Activated CD8-positive, alpha-beta T cell treated with anti-CD3 and anti-CD28 coated beads for 36 hours (primary cell): ENCODE measurements around the gene IL2RA. TPM values are rescaled to one million over a fixed set of nuclear protein-coding genes. Genes with fewer than 3 reads are reported as not detected.

ENCODE experiments used
- ATAC-seq: fragments of 200-7000 bp; cut with Tn5 transposase; one replicate; pipeline ENCODE4 v1.10.0; 2021; ENCODE audit warnings: mild to moderate bottlenecking, moderate library complexity
- CTCF ChIA-PET: fragments of 350-600 bp; sonication (Branson Sonifier 250); formaldehyde crosslinking; loops from one replicate; lab custom pipeline; 2021; ENCODE audit warnings: antibody characterized with exemption; lab: Charles Lee
- POLR2A ChIA-PET: fragments of 350-600 bp; sonication (Branson Sonifier 250); formaldehyde crosslinking; loops from one replicate; lab custom pipeline; 2021; ENCODE audit warnings: antibody characterized with exemption; lab: Charles Lee
- DNase-seq: peaks from one replicate; pipeline ENCODE4 v3.0.0-alpha.2; 2020
- H3K27ac Mint-ChIP-seq: one replicate; pipeline ENCODE4 v1.8.0; 2021; ENCODE audit warnings: mild to moderate bottlenecking, mixed read lengths
- H3K27me3 Mint-ChIP-seq: one replicate; pipeline ENCODE4 v1.8.0; 2021; ENCODE audit warnings: mixed read lengths
- H3K36me3 Mint-ChIP-seq: one replicate; pipeline ENCODE4 v1.8.0; 2021; ENCODE audit warnings: low read depth, mixed read lengths
- H3K4me1 Mint-ChIP-seq: one replicate; pipeline ENCODE4 v1.8.0; 2021; ENCODE audit warnings: low read depth, mixed read lengths
- H3K4me3 Mint-ChIP-seq: one replicate; pipeline ENCODE4 v1.8.0; 2021; ENCODE audit warnings: mild to moderate bottlenecking, moderate library complexity, mixed read lengths
- H3K9me3 Mint-ChIP-seq: one replicate; pipeline ENCODE4 v1.8.0; 2021; ENCODE audit warnings: mixed read lengths
- CTCF ChIP-seq: fragments of 200-600 bp; IDR thresholded peaks from one replicate; pipeline ENCODE4 v1.8.0; 2022; ENCODE audit warnings: antibody characterized with exemption, mild to moderate bottlenecking
- intact Hi-C: fragments of 100-400 bp; cut with micrococcal nuclease; formaldehyde crosslinking; loops from one replicate; pipeline ENCODE4 v1.10.0; 2022
- total RNA-seq, 2 experiments: library from RNA; stranded (reverse); gene quantifications; one replicate each; pipeline ENCODE4 v1.2.3, GENCODE V29; 2021

IL2RA gene
- total RNA-seq, 2 experiments from 2014 or later = 868 to 874 TPM

GRCh38 chr10:6009961-6010360 is 52.2 kb downstream of the IL2RA start:
- H3K36me3 Mint-ChIP-seq = peaks cover 52% of the 10 kb centered on the region

GRCh38 chr10:6009150-6009549 is 53.0 kb downstream of the IL2RA start:
- CTCF ChIA-PET = no interaction called here
- peaks cover 20% of the 10 kb centered on the region for H3K9me3 Mint-ChIP-seq
- peaks cover 7% of the 10 kb centered on the region for H3K27me3 Mint-ChIP-seq
- POLR2A ChIA-PET = interaction anchor here (0.6 to 3.1 kb wide), 2 partner anchors 33 to 109 kb away, joined by 3 to 11 read pairs; partner anchors contain the start of gene IL15RA
- no peak for TF ChIP-seq CTCF
- H3K4me1 Mint-ChIP-seq = peaks cover 31% of the 10 kb centered on the region
- intact Hi-C loops = no loop called here
- no peak for DNase-seq
- no peak overlapping the region for H3K27ac Mint-ChIP-seq
- peaks cover 44% of the 10 kb centered on the region for H3K36me3 Mint-ChIP-seq
- ATAC-seq = peak; percentile 26
- H3K4me3 Mint-ChIP-seq = no peak overlapping the region

More at GRCh38 chr10:6009961-6010360, 52.2 kb downstream of the IL2RA start:
- DNase-seq (peak; percentile 19), ATAC-seq (no peak)
- peaks cover 5% of the 10 kb centered on the region for H3K27me3 Mint-ChIP-seq
- POLR2A ChIA-PET = interaction anchor here (3.1 kb wide), 1 partner anchor 33 kb away, joined by 11 read pairs; the partner anchor contains the start of gene IL15RA
- CTCF ChIA-PET = no interaction called here
- peak overlapping the region; percentile 63 for H3K27ac Mint-ChIP-seq
- H3K4me3 Mint-ChIP-seq = no peak overlapping the region
- H3K4me1 Mint-ChIP-seq = peaks cover 39% of the 10 kb centered on the region
- intact Hi-C loops = no loop called here
- peaks cover 20% of the 10 kb centered on the region for H3K9me3 Mint-ChIP-seq
- no peak for TF ChIP-seq CTCF

GRCh38 chr10:6008497-6009142 is 53.5 kb downstream of the IL2RA start:
- Mint-ChIP-seq H3K27me3 (peaks cover 7% of the 10 kb centered on the region), H3K27ac (no peak overlapping the region), H3K4me1 (peaks cover 27% of the 10 kb centered on the region), H3K9me3 (peaks cover 20% of the 10 kb centered on the region), H3K36me3 (peaks cover 39% of the 10 kb centered on the region), H3K4me3 (no peak overlapping the region)
- ATAC-seq (no peak), DNase-seq (no peak)
- POLR2A ChIA-PET = no interaction called here
- no peak for TF ChIP-seq CTCF
- intact Hi-C loops = no loop called here
- CTCF ChIA-PET = no interaction called here

- no peak for ATAC-seq
- peaks cover 30% of the 10 kb centered on the region for H3K4me1 Mint-ChIP-seq
- H3K4me3 Mint-ChIP-seq = no peak overlapping the region
- intact Hi-C loops = no loop called here
- peaks cover 25% of the 10 kb centered on the region for H3K36me3 Mint-ChIP-seq
- ChIA-PET CTCF (interaction anchor here (1.2 kb wide), 1 partner anchor 12 kb away, joined by 3 read pairs; no protein-coding TSS in a partner anchor), POLR2A (interaction anchor here (0.6 to 0.9 kb wide), 3 partner anchors 14 to 1878 kb away, joined by 3 read pairs; no protein-coding TSS in a partner anchor)
- no peak for TF ChIP-seq CTCF
- H3K9me3 Mint-ChIP-seq = peaks cover 20% of the 10 kb centered on the region
- no peak for DNase-seq
- peaks cover 7% of the 10 kb centered on the region for H3K27me3 Mint-ChIP-seq
- no peak overlapping the region for H3K27ac Mint-ChIP-seq
These were observed 55.2 kb downstream of the IL2RA start for GRCh38 chr10:6006991-6007390.

- no peak for TF ChIP-seq CTCF
- POLR2A ChIA-PET = interaction anchor here (0.9 kb wide), 1 partner anchor 95 kb away, joined by 3 read pairs; no protein-coding TSS in a partner anchor
- Mint-ChIP-seq H3K27ac (no peak overlapping the region), H3K9me3 (peaks cover 20% of the 10 kb centered on the region), H3K4me3 (no peak overlapping the region), H3K36me3 (peaks cover 20% of the 10 kb centered on the region), H3K4me1 (peaks cover 27% of the 10 kb centered on the region), H3K27me3 (peaks cover 7% of the 10 kb centered on the region)
- no peak for DNase-seq
- intact Hi-C loops = no loop called here
- CTCF ChIA-PET = interaction anchor here (1.2 kb wide), 1 partner anchor 12 kb away, joined by 3 read pairs; no protein-coding TSS in a partner anchor
- no peak for ATAC-seq
These were observed 55.6 kb downstream of the IL2RA start for GRCh38 chr10:6006546-6006945.
